Skin of body (tissue), 2 donors: ENCODE results near the gene ICAM4. TPM values are rescaled to one million over a fixed set of nuclear protein-coding genes. Genes with fewer than 3 reads are reported as not detected.
A peak's percentile ranks its signal among the peaks of the same experiment; 100 is the strongest.
"Not testable (repeated sequence)": the region's sequence is repeated elsewhere in the genome, so short reads cannot be mapped to it uniquely, and the experiment has no call there.

Experiments used
- DNase-seq: peaks from one replicate; lab custom pipeline; 2025; lab: John Stamatoyannopoulos, UW
- total RNA-seq: library from RNA; depleted of rRNA; stranded (reverse); fragments of >200 nt; gene quantifications from one replicate; pipeline ENCODE4 v1.2.3, GENCODE V29; 2014

Gene ICAM4, protein sequence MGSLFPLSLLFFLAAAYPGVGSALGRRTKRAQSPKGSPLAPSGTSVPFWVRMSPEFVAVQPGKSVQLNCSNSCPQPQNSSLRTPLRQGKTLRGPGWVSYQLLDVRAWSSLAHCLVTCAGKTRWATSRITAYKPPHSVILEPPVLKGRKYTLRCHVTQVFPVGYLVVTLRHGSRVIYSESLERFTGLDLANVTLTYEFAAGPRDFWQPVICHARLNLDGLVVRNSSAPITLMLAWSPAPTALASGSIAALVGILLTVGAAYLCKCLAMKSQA
- total RNA-seq, result 1.1 TPM

DNA sequence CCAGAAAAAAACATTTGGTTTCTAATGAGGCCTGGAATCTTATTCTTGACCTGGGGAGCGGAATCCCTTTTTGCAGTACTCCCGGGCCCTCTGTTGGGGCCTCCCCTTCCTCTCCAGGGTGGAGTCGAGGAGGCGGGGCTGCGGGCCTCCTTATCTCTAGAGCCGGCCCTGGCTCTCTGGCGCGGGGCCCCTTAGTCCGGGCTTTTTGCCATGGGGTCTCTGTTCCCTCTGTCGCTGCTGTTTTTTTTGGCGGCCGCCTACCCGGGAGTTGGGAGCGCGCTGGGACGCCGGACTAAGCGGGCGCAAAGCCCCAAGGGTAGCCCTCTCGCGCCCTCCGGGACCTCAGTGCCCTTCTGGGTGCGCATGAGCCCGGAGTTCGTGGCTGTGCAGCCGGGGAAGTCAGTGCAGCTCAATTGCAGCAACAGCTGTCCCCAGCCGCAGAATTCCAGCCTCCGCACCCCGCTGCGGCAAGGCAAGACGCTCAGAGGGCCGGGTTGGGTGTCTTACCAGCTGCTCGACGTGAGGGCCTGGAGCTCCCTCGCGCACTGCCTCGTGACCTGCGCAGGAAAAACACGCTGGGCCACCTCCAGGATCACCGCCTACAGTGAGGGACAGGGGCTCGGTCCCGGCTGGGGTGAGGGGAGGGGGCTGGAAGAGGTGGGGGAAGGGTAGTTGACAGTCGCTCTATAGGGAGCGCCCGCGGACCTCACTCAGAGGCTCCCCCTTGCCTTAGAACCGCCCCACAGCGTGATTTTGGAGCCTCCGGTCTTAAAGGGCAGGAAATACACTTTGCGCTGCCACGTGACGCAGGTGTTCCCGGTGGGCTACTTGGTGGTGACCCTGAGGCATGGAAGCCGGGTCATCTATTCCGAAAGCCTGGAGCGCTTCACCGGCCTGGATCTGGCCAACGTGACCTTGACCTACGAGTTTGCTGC lies at the start of gene ICAM4:
TSS of gene ICAM4 (plus strand) at position 153 of the 935 bp plus-strand sequence. CDS start at position 211, 58 bp downstream.
- DNase-seq, result peak; percentile 10

DNA sequence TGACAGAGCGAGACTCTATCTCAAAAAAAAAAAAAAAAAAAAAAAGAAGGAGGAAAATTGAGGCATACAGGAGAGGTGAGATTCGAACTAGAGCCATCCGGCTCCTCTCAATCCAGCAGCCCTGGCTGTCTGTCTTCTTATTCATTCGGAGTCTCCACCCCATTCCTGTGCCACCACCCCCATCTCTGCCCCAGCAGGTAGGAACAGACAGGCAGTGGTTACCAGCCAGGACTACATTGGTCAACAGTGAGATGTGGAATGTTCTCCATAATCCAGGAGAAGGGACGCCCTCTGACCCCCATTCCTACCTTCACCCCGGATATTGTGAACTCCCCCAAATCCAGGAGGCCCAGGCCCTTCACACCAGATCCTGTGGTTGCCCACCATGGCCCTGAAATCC lies 49.1 kb upstream of the ICAM4 start:
- DNase-seq, result no peak

GRCh38 chr19:10238172-10238783 lies 48.5 kb upstream of the ICAM4 start:
- peak; percentile 99 for DNase-seq

- not testable (repeated sequence) for DNase-seq
Measured at GRCh38 chr19:10241826-10242449, 44.8 kb upstream of the ICAM4 start.

DNA sequence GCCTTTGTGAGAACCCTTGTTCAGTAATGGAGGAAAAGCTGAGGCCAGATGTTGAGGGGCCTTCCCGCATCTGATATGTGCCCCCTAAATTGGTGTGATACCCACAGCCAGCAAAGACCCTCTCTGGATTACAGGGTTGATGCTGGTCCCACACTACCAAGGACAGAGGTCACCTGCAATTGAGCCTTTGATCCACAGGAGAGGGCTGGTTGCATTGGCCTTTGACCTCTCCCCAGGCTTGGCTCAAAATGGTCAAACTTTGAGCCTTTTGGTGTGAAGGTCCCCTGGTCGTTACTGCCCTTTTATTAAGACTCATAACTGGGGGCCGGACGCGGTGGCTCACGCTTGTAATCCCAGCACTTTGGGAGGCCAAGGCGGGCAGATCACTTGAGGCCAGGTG lies 43.1 kb upstream of the ICAM4 start:
- DNase-seq, result no peak

- DNase-seq, result no peak
Measured at GRCh38 chr19:10245189-10245939, 41.4 kb upstream of the ICAM4 start.

DNA sequence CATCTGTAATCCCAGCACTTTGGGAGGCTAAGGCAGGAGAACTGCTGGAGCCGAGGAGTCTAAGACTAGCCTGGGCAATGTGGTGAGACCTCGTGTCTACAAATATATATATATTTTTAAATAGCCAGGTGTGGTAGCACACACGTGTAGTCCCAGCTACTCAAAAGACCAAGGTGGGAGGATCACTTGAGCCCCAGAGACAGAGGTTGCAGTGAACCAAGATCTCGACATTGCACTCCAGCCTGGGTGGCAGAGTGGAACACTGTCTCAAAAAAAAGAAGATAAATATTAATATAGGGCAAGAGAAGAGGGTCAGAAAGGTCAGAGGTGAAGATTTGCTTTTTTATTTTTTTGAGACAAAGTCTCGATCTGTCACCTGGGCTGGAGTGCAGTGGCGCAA lies 40.2 kb upstream of the ICAM4 start:
- DNase-seq, result no peak

DNA sequence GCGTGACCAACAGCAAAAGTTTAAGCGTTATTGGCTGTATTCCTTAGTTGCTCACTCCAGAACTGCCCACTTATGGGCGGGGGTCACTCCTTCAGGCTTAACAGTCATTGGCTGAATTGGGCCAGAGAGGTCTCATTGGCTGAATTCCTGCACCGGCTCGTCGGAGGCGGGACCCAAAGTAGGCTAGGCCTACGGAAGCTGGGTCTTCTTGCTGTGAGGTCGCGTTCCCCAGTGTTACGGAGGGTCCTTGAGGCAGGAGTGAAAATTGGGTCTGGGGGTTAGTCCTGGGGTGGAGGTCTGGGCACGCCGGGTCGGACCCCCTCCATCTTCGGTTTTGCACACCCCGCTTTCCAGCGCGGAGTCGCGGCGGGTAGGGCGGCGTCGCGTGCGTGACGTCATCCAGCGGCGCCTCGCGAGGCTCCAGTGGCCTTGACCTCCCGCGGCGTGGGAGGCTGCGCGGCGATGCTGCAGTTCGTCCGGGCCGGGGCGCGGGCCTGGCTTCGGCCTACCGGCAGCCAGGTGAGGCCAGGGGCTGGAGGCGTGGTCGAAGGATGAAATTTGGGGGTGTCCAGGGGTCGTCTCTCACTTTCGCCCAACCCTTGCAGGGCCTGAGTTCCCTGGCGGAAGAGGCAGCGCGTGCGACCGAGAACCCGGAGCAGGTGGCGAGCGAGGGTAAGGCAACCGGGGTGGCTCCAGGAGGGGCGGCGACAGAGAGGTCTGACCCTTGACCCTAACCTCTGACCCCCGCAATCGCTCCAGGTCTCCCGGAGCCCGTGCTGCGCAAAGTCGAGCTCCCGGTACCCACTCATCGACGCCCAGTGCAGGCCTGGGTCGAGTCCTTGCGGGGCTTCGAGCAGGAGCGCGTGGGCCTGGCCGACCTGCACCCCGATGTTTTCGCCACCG lies 34.7 kb upstream of the ICAM4 start, which contains the start of gene MRPL4:
TSS of gene MRPL4 (plus strand) at position 423 of the 903 bp plus-strand sequence. CDS start at position 463, 40 bp downstream.
- DNase-seq, result peak; percentile 99

- no peak for DNase-seq
Measured at GRCh38 chr19:10252707-10253106, 34.0 kb upstream of the ICAM4 start.

- no peak for DNase-seq
Measured at GRCh38 chr19:10254244-10254643, 32.5 kb upstream of the ICAM4 start.

- no peak for DNase-seq
Measured at GRCh38 chr19:10255358-10255757, 31.4 kb upstream of the ICAM4 start.

DNA sequence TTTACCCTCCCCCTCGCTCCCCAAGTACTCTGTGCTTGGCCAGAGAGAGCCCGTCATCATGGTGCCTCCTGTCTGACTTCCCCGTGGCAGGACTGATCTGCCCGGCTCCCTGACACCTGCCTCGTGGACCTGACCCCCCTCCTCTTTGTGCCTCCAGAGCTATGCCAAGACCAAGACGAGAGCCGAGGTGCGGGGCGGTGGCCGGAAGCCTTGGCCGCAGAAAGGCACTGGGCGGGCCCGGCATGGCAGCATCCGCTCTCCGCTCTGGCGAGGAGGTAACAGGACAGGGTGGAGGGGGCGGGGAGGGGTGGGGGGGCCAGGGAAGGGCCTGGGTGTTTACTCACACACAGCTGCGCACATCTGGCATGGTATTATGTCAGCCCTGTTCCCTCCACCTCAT lies 30.2 kb upstream of the ICAM4 start:
- no peak for DNase-seq

DNA sequence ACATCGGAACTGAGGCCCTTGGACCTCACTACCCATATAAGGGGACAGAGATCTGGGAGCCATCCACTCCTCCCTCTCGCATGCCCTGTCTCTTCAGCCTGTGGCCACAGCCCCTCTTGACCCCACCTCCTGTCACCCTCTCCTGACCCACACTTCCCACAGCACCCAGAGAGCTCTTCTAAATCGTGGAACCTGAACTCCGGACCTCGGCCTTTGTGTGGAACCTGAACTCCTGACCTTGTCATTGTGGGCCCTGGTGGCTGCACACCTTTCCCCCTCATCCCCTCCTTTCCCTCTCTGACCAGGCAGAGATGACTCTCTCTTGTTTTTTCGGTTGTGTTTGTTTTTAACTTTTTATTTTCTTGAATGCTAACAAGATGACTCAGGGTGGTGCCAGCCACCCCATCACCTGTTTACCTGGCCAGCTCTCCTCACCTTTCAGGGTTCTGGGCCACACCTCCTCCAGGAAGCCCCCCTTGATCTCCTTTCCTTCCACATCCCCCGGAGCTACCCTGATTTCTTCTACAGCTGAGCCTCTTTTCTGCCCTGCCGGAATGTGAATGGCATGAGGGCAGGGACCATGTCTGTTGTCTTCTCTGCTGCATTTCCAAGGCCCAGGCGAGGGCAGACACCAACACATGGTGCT lies 29.7 kb upstream of the ICAM4 start:
- DNase-seq, result no peak

GRCh38 chr19:10258080-10258710 lies 28.6 kb upstream of the ICAM4 start:
- DNase-seq, result no peak

GRCh38 chr19:10259162-10259905 lies 27.4 kb upstream of the ICAM4 start:
- DNase-seq, result peak; percentile 21

DNA sequence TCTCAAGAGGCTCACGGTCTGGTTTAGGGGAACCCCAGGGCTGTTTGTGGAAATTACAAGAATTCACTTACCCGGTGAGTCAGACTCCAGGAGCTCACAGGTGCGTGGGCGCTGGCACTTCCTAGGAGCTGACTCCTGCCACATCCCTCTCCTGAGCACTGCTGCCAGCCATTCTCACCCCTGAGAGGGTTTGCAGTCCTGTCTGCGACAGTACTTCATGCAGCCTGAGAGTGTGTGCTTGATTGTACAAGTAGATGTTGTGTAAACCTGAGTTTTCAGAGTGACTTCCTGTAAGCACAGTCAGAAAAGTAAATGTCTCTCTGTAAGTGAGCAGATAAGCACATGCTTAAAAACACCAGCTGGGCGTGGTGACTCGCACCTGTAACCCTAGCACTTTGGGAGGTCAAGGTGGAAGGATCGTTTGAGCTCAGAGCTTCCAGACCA lies 26.6 kb upstream of the ICAM4 start:
- DNase-seq, result no peak

- DNase-seq, result no peak
Measured at GRCh38 chr19:10262771-10263170, 24.0 kb upstream of the ICAM4 start.

DNA sequence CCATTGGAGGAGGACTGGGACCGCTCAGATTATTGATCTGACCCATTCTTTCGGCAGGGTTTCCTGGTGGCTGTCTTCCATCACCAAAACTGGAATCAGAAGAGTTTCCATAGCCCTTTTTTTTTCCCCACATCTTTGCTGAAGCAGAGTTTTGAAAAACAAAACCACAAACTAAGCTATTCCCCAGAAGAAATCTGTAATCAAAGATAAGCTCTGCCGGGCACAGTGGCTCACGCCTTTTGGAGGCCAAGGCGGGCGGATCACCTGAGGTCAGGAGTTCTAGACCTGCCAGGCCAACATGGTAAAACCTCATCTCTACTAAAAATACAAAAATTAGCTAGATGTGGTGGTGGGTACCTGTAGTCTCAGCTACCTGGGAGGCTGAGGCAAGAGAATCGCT lies 20.0 kb upstream of the ICAM4 start:
- no peak for DNase-seq
